K562 (cell line): ENCODE data around the gene TMEM214. TPM values are rescaled to one million over a fixed set of nuclear protein-coding genes. Genes with fewer than 3 reads are reported as not detected.
A peak's percentile ranks its signal among the peaks of the same experiment; 100 is the strongest.

Experiments used
- ATAC-seq: fragments of 200-7000 bp; cut with Tn5 transposase; 3 replicates; pipeline ENCODE4 v1.9.1; 2020; ENCODE audit warnings: moderate library complexity
- BruUV-seq: library from RNA; stranded (reverse); fragments of 400-500 nt; replicated peaks from 2 replicates; lab custom pipeline; 2021; lab: Mats Ljungman, UMichigan
- CTCF ChIA-PET: fragments of 300-600 bp; formaldehyde crosslinking; extraction: SDS; loops from one replicate; lab custom pipeline; 2021; ENCODE audit warnings: low intra/inter-chr PET ratio; lab: Yijun Ruan, JAX
- POLR2A ChIA-PET: fragments of 300-600, 350-650 bp; sonication (Branson Sonifier 250); formaldehyde crosslinking; extraction: SDS; loops from one replicate; lab custom pipeline; 2021; ENCODE audit warnings: antibody characterized with exemption, inconsistent platforms; lab: Yijun Ruan, JAX
- DNase-seq, 4 experiments: peaks; one replicate each; pipeline versions ENCODE4 v3.0.0 to v3.0.0-alpha.2; 2011 to 2018; ENCODE audit warnings: low spot score in 3 of 4, mixed read lengths in 3 of 4; ENCODE audit errors: extremely low read depth in 1 of 4
- FAIRE-seq: peaks from 2 replicates; lab custom pipeline; 2011; peaks lifted over from hg19 to GRCh38; lab: Jason Lieb, UNC
- H2AFZ ChIP-seq: 2 replicates; pipeline ENCODE4 v1.6.0; 2011; ENCODE audit warnings: low read depth, low read length, control low read depth, inconsistent platforms
- H3K27ac ChIP-seq: fragments of 200-600 bp; 3 replicates; pipeline ENCODE4 v1.8.0; 2011; ENCODE audit warnings: low read depth, mild to moderate bottlenecking, control low read depth, inconsistent platforms, low read length, moderate library complexity, mixed read lengths; ENCODE audit errors: extremely low read depth
- H3K27me3 ChIP-seq, 2 experiments: fragments of 300-600 bp in 1 of 2; 2 replicates in 1 of 2; 3 replicates in 1 of 2; pipeline versions ENCODE4 v1.6.0 to v1.8.0; 2011; ENCODE audit warnings: inconsistent platforms in 2 of 2, low read length in 2 of 2, mild to moderate bottlenecking in 1 of 2, mixed read lengths in 1 of 2, moderate library complexity in 1 of 2; ENCODE audit not compliant: control insufficient read depth in 2 of 2, insufficient read depth in 2 of 2
- H3K36me3 ChIP-seq: fragments of 300-600 bp; 3 replicates; pipeline ENCODE4 v1.8.0; 2011; ENCODE audit warnings: mild to moderate bottlenecking, low read length, inconsistent platforms; ENCODE audit not compliant: control insufficient read depth, insufficient read depth
- H3K4me1 ChIP-seq, 2 experiments: fragments of 200-600 bp in 1 of 2; replicated peaks in 1 of 2; 2 replicates in 1 of 2; 3 replicates in 1 of 2; pipeline versions ENCODE4 v1.5.1 to v1.8.0; 2011; ENCODE audit warnings: inconsistent platforms in 2 of 2, low read length in 2 of 2, mild to moderate bottlenecking in 1 of 2, mixed read lengths in 1 of 2, moderate library complexity in 1 of 2; ENCODE audit not compliant: control insufficient read depth in 2 of 2, insufficient read depth in 2 of 2
- H3K4me2 ChIP-seq: 2 replicates; pipeline ENCODE4 v1.6.1; 2011; ENCODE audit warnings: low read length, control low read depth, inconsistent platforms, mixed read lengths; ENCODE audit not compliant: insufficient read depth
- H3K4me3 ChIP-seq: fragments of 200-600 bp; sonication (generic), shearing (Covaris generic); 2 replicates; pipeline ENCODE4 v1.5.1; 2016; ENCODE audit warnings: control low read depth, inconsistent platforms
- H3K79me2 ChIP-seq: fragments of 200-600 bp; 3 replicates; pipeline ENCODE4 v1.8.0; 2011; ENCODE audit warnings: low read length, inconsistent platforms; ENCODE audit not compliant: control insufficient read depth, insufficient read depth
- H3K9ac ChIP-seq, 2 experiments: 2 replicates each; pipeline versions ENCODE4 v1.6.0 to v1.6.1; 2011; ENCODE audit warnings: low read depth in 2 of 2, low read length in 2 of 2, control low read depth in 1 of 2, inconsistent platforms in 1 of 2, mild to moderate bottlenecking in 1 of 2, mixed read lengths in 1 of 2; ENCODE audit not compliant: insufficient read depth in 1 of 2
- H3K9me1 ChIP-seq: one replicate; pipeline ENCODE4 v1.6.0; 2011; ENCODE audit warnings: inconsistent platforms, mild to moderate bottlenecking, low read length, moderate library complexity; ENCODE audit not compliant: control insufficient read depth, insufficient read depth
- H3K9me3 ChIP-seq: replicated peaks from 2 replicates; pipeline ENCODE4 v1.5.1; 2011; ENCODE audit warnings: low read depth, low read length, inconsistent platforms; ENCODE audit not compliant: control insufficient read depth, insufficient read depth
- H4K20me1 ChIP-seq: replicated peaks from 2 replicates; pipeline ENCODE4 v1.6.1; 2011; ENCODE audit warnings: low read length, inconsistent platforms, mixed read lengths; ENCODE audit not compliant: control insufficient read depth, insufficient read depth
- ELF1 ChIP-seq: fragments of 200-800 bp; sonication (Bioruptor generic); IDR thresholded peaks from 2 replicates; pipeline ENCODE4 v1.6.1; 2016; ENCODE audit warnings: missing genetic modification characterization, missing compliant biosample characterization
- ETV5 ChIP-seq: sonication (generic); formaldehyde crosslinking; IDR thresholded peaks from 2 replicates; pipeline ENCODE4 v1.4.0; 2020; ENCODE audit warnings: low read depth, mild to moderate bottlenecking, missing genetic modification reagents
- FOXK2 ChIP-seq, 2 experiments: fragments of 450-650 bp; IDR thresholded peaks in 1 of 2; conservative IDR thresholded peaks in 1 of 2; 2 replicates each; pipeline ENCODE4 v1.6.1; 2016; ENCODE audit warnings: low read depth in 2 of 2, mild to moderate bottlenecking in 1 of 2
- L3MBTL2 ChIP-seq: fragments of 450-650 bp; IDR thresholded peaks from 2 replicates; pipeline ENCODE4 v1.6.1; 2016; ENCODE audit warnings: mild to moderate bottlenecking, moderate library complexity
- MYC ChIP-seq, 2 experiments: fragments of 250-450 bp in 1 of 2; sonication (Bioruptor Pico) in 1 of 2; IDR thresholded peaks; 2 replicates each; pipeline versions ENCODE4 v1.5.1 to v1.6.1; 2012 to 2021; ENCODE audit warnings: low read depth in 2 of 2, borderline replicate concordance in 1 of 2, improper control_type of control experiment in 1 of 2, low read length in 1 of 2, mild to moderate bottlenecking in 1 of 2, moderate library complexity in 1 of 2
- POLR2AphosphoS5 ChIP-seq: IDR thresholded peaks from 2 replicates; pipeline ENCODE4 v1.6.1; 2011; ENCODE audit warnings: mild to moderate bottlenecking, low read depth, low read length, moderate library complexity; ENCODE audit not compliant: control insufficient read depth, insufficient read depth
- RFX1 ChIP-seq: fragments of 450-650 bp; IDR thresholded peaks from 2 replicates; pipeline ENCODE4 v1.6.1; 2016; ENCODE audit warnings: mild to moderate bottlenecking, moderate library complexity
- SMAD3 ChIP-seq: fragments of 450-650 bp; formaldehyde crosslinking; conservative IDR thresholded peaks from 2 replicates; pipeline ENCODE4 v1.4.0; 2020; ENCODE audit warnings: mild to moderate bottlenecking
- TCF7L2 ChIP-seq: fragments of 150-350 bp; IDR thresholded peaks from 2 replicates; pipeline ENCODE4 v1.6.1; 2016; ENCODE audit warnings: low read depth, mild to moderate bottlenecking, low read length, moderate library complexity
- WGBS: fragments of 100-300 bp; shearing (Covaris generic); methylation state at CpG from one replicate; pipeline ENCODE4 v1.1.6; 2016; ENCODE audit warnings: low coverage, mixed read lengths; ENCODE audit not compliant: insufficient coverage; ENCODE audit errors: missing lambda C conversion rate; 5-methylcytosine and 5-hydroxymethylcytosine counted together
- in situ Hi-C: fragments of 300-500 bp; cut with MboI; formaldehyde crosslinking; loops from 4 replicates; pipeline ENCODE4 v1.15.0; 2018; ENCODE audit warnings: inconsistent platforms, mixed read lengths
- intact Hi-C: fragments of 100-400 bp; cut with micrococcal nuclease; formaldehyde crosslinking; loops from 2 replicates; pipeline ENCODE4 v1.14.2; 2022
- polyA plus RNA-seq, 8 experiments: library from polyadenylated mRNA; depleted of rRNA in 4 of 8; stranded (reverse) in 5 of 8; unstranded in 3 of 8; fragments of >200 nt; fragmentation: Nextera tagmentation in 2 of 8; fragmentation: Illumina TruSeq in 1 of 8; extraction: Ambion mirVana in 2 of 8; extraction: Trizol in 1 of 8; gene quantifications; 2 replicates each; pipeline versions ENCODE4 v1.2.1 to v1.2.3, GENCODE V29; 2011 to 2014; ENCODE audit warnings: inconsistent platforms in 1 of 8, missing spikeins in 1 of 8
- total RNA-seq, 7 experiments: library from RNA; depleted of rRNA in 6 of 7; stranded (reverse); fragments of >200 nt in 6 of 7; fragmentation: Illumina TruSeq in 2 of 7; extraction: Trizol in 2 of 7; gene quantifications; 2 replicates each; pipeline versions ENCODE4 v1.2.1 to v1.2.3, GENCODE V29; 2011 to 2021; ENCODE audit warnings: low replicate concordance in 1 of 7
- TF ChIP-seq, protein P1 (sequence below): fragments of 250-450 bp; sonication (Bioruptor Pico); IDR thresholded peaks from 2 replicates; pipeline ENCODE4 v1.8.0; 2022; ENCODE audit warnings: inconsistent platforms

Gene TMEM214
- total and polyA plus RNA-seq, 9 of the 15 experiments (the other 6 are each of a cell fraction or from before 2014, with no cell fraction given) = 11.4 to 81.4 (median 44.1) TPM

GRCh38 chr2:27053776-27054175 lies 21.0 kb downstream of the TMEM214 start:
- no peak overlapping the region for H3K4me2 ChIP-seq
- H3K36me3 ChIP-seq = peaks cover 58% of the 10 kb centered on the region
- DNase-seq (no peak), FAIRE-seq (no peak), ATAC-seq (no peak)
- BruUV-seq = no TSS peak
- 0 out of 3 replicates have a peak, but pooled peaks cover 5% of the 10 kb centered on the region for H3K79me2 ChIP-seq
- intact Hi-C loops = no loop called here
- TF ChIP-seq ELF1 (tag) (no peak), ETV5 (no peak), MYC (IDR thresholded peaks at IDR 0.05; ENCODE audit: low read depth, low read length) (no peak), MYC (CRISPR knock-in tag; IDR thresholded peaks at IDR 0.05; ENCODE audit: borderline replicate concordance, low read depth) (no peak), RFX1 (no peak), SMAD3 (CRISPR knock-in tag) (no peak), L3MBTL2 (no peak), FOXK2 (conservative IDR thresholded peaks at IDR 0.05 in 1 of 2, IDR thresholded peaks at IDR 0.05 in 1 of 2; ENCODE audit: low read depth in 2 of 2) (no peak), POLR2AphosphoS5 (no peak), TCF7L2 (no peak)
- TF ChIP-seq, protein P1, sequence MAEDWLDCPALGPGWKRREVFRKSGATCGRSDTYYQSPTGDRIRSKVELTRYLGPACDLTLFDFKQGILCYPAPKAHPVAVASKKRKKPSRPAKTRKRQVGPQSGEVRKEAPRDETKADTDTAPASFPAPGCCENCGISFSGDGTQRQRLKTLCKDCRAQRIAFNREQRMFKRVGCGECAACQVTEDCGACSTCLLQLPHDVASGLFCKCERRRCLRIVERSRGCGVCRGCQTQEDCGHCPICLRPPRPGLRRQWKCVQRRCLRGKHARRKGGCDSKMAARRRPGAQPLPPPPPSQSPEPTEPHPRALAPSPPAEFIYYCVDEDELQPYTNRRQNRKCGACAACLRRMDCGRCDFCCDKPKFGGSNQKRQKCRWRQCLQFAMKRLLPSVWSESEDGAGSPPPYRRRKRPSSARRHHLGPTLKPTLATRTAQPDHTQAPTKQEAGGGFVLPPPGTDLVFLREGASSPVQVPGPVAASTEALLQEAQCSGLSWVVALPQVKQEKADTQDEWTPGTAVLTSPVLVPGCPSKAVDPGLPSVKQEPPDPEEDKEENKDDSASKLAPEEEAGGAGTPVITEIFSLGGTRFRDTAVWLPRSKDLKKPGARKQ = no peak
- H3K9me1 ChIP-seq = no peaks in the 10 kb centered on the region
- in situ Hi-C loops = no loop called here
- H3K9me3 ChIP-seq = no peaks in the 10 kb centered on the region
- no peak overlapping the region for H3K4me3 ChIP-seq
- no peaks in the 10 kb centered on the region; the same call in 1 of the 2 replicates for H4K20me1 ChIP-seq
- 86% methylated on average over 8 of the region's 8 CpGs for WGBS
- ChIA-PET POLR2A (interaction anchor here (0.8 to 10.5 kb wide), 4 partner anchors 9 to 25 kb away, joined by 3 to 112 read pairs (median 6); partner anchors contain the start of genes EMILIN1 and OST4), CTCF (no interaction called here)
- H3K27ac ChIP-seq = no peak overlapping the region
- no peak overlapping the region for H2AFZ ChIP-seq
- peaks cover 28 to 36% of the 10 kb centered on the region in 2 experiments; a peak in 4 of 5 replicates for H3K4me1 ChIP-seq
- no peaks in the 10 kb centered on the region for H3K27me3 ChIP-seq
- peak overlapping the region in 1 of 2 experiments; percentile 2; a peak in 1 of 4 replicates for H3K9ac ChIP-seq
